Esophagus muscularis mucosa (tissue), 4 donors: Measurements from ENCODE around the gene BAZ2B. TPM values are rescaled to one million over a fixed set of nuclear protein-coding genes. Genes with fewer than 3 reads are reported as not detected.

Experiments used
- DNase-seq: peaks from one replicate; pipeline ENCODE4 v3.0.0-alpha.2; 2017; ENCODE audit errors: extremely low spot score
- H3K27ac ChIP-seq, 4 donors: fragments of 200-600 bp; sonication (generic); replicated peaks in 1 of 4; 1 replicate in 3 of 4; 2 replicates in 1 of 4; pipeline ENCODE4 v1.5.1; 2016 to 2019; ENCODE audit warnings: mild to moderate bottlenecking in 1 of 4
- H3K27me3 ChIP-seq, 4 donors: fragments of 200-600 bp; sonication (generic); one replicate each; pipeline versions ENCODE4 v1.5.1 to v1.6.0; 2016 to 2019
- H3K36me3 ChIP-seq, 4 donors: fragments of 200-600 bp; sonication (generic); one replicate each; pipeline ENCODE4 v1.5.1; 2016 to 2019
- H3K4me1 ChIP-seq, 4 donors: fragments of 200-600 bp; sonication (generic); one replicate each; pipeline ENCODE4 v1.5.1; 2016 to 2019
- H3K4me3 ChIP-seq, 4 donors: fragments of 200-600 bp; sonication (generic); 1 replicate in 2 of 4; 2 replicates in 2 of 4; pipeline ENCODE4 v1.5.1; 2016 to 2019; ENCODE audit warnings: mild to moderate bottlenecking in 4 of 4, moderate library complexity in 1 of 4
- H3K9me3 ChIP-seq, 4 donors: fragments of 200-600 bp; sonication (generic); 1 replicate in 3 of 4; 2 replicates in 1 of 4; pipeline ENCODE4 v1.5.1; 2016 to 2019
- CTCF ChIP-seq, 3 experiments: fragments of 200-600 bp in 2 of 3; fragments of 450-650 bp in 1 of 3; sonication (generic) in 2 of 3; IDR thresholded peaks; one replicate each; pipeline ENCODE4 v1.5.1; 2017 to 2019; ENCODE audit warnings: antibody characterized with exemption in 3 of 3, mild to moderate bottlenecking in 2 of 3, moderate library complexity in 1 of 3
- EP300 ChIP-seq: sonication (generic); formaldehyde crosslinking; IDR thresholded peaks from one replicate; pipeline ENCODE4 v1.6.1; 2017; ENCODE audit warnings: antibody characterized with exemption
- POLR2A ChIP-seq: fragments of 450-650 bp; IDR thresholded peaks from one replicate; pipeline ENCODE4 v1.6.1; 2017; ENCODE audit warnings: antibody characterized with exemption, moderate library complexity, mild to moderate bottlenecking, low read depth
- POLR2AphosphoS5 ChIP-seq, 2 donors: sonication (generic); formaldehyde crosslinking; IDR thresholded peaks; one replicate each; pipeline ENCODE4 v1.6.1; 2017; ENCODE audit warnings: antibody characterized with exemption in 2 of 2
- WGBS: methylation state at CpG from one replicate; pipeline ENCODE4 v1.1.5; 2018; 5-methylcytosine and 5-hydroxymethylcytosine counted together
- intact Hi-C: fragments of 100-400 bp; cut with DNase I; formaldehyde crosslinking; loops from one replicate; pipeline ENCODE4 v1.15.1; 2023
- total RNA-seq, 4 donors: library from RNA; depleted of rRNA; stranded (reverse); fragments of >200 nt; gene quantifications; one replicate each; pipeline versions ENCODE4 v1.1.0 to v1.2.1, GENCODE V29; 2016

BAZ2B gene
- total RNA-seq, 4 donors from 2014 or later = 76.3 to 97.2 (median 91.0) TPM

GRCh38 chr2:159573294-159573693, 43.1 kb downstream of the BAZ2B start:
- H3K36me3 ChIP-seq = no peaks in the 10 kb centered on the region
- H3K27ac ChIP-seq = no peak overlapping the region
- no peak for DNase-seq
- WGBS = 92% methylated on average over 4 of the region's 4 CpGs
- intact Hi-C loops = no loop called here
- no peak for TF ChIP-seq CTCF (IDR thresholded peaks at IDR 0.05)
- no peak for TF ChIP-seq POLR2A
- TF ChIP-seq POLR2AphosphoS5 (IDR thresholded peaks at IDR 0.05) = no peak
- TF ChIP-seq EP300 = no peak
- H3K4me3 ChIP-seq = no peak overlapping the region
- H3K27me3 ChIP-seq = no peaks in the 10 kb centered on the region
- H3K9me3 ChIP-seq = no peaks in the 10 kb centered on the region
- H3K4me1 ChIP-seq = peaks cover 0 to 6% (median 2%) of the 10 kb centered on the region in 4 donors

GRCh38 chr2:159572459-159572858, 43.9 kb downstream of the BAZ2B start:
- Histone ChIP-seq H3K36me3 (peaks cover 0 to 3% (median 0%) of the 10 kb centered on the region in 4 donors), H3K27ac (no peak overlapping the region), H3K27me3 (no peaks in the 10 kb centered on the region), H3K4me3 (no peak overlapping the region), H3K9me3 (no peaks in the 10 kb centered on the region), H3K4me1 (peaks cover 0 to 2% (median 0%) of the 10 kb centered on the region in 4 donors)
- intact Hi-C loops = no loop called here
- no peak for DNase-seq
- no peak for TF ChIP-seq CTCF (IDR thresholded peaks at IDR 0.05)
- no peak for TF ChIP-seq EP300
- no peak for TF ChIP-seq POLR2A
- TF ChIP-seq POLR2AphosphoS5 (IDR thresholded peaks at IDR 0.05) = no peak

GRCh38 chr2:159571540-159572260, 44.6 kb downstream of the BAZ2B start:
- intact Hi-C loops = no loop called here
- WGBS = 67% methylated on average over 3 of the region's 3 CpGs

GRCh38 chr2:159564081-159564480, 52.3 kb downstream of the BAZ2B start:
- Histone ChIP-seq H3K36me3 (peaks cover 0 to 7% (median 0%) of the 10 kb centered on the region in 4 donors), H3K27ac (no peak overlapping the region), H3K4me1 (peaks cover 0 to 3% (median under 1%) of the 10 kb centered on the region in 4 donors), H3K27me3 (no peaks in the 10 kb centered on the region), H3K4me3 (no peak overlapping the region), H3K9me3 (no peaks in the 10 kb centered on the region)
- intact Hi-C loops = no loop called here
- no peak for TF ChIP-seq POLR2AphosphoS5 (IDR thresholded peaks at IDR 0.05)
- TF ChIP-seq EP300 = no peak
- no peak for TF ChIP-seq CTCF (IDR thresholded peaks at IDR 0.05)
- no peak for TF ChIP-seq POLR2A
- no peak for DNase-seq

More at GRCh38 chr2:159571540-159572260, 44.6 kb downstream of the BAZ2B start:
- Histone ChIP-seq H3K27me3 (no peaks in the 10 kb centered on the region), H3K9me3 (no peaks in the 10 kb centered on the region), H3K4me3 (no peak overlapping the region), H3K27ac (no peak overlapping the region), H3K36me3 (peaks cover 0 to 7% (median 0%) of the 10 kb centered on the region in 4 donors), H3K4me1 (peaks cover 0 to 3% (median 0%) of the 10 kb centered on the region in 4 donors)
- no peak for TF ChIP-seq CTCF (IDR thresholded peaks at IDR 0.05)
- DNase-seq = no peak

GRCh38 chr2:159562248-159562647, 54.1 kb downstream of the BAZ2B start:
- intact Hi-C loops = no loop called here
- WGBS = 85% methylated on average over 2 of the region's 2 CpGs
- no peak for DNase-seq
- Histone ChIP-seq H3K27me3 (no peaks in the 10 kb centered on the region), H3K36me3 (peaks cover 0 to 2% (median 0%) of the 10 kb centered on the region in 4 donors), H3K4me3 (no peak overlapping the region), H3K4me1 (peaks cover 0 to 10% (median 8%) of the 10 kb centered on the region in 4 donors), H3K27ac (no peak overlapping the region), H3K9me3 (no peaks in the 10 kb centered on the region)
- TF ChIP-seq CTCF (IDR thresholded peaks at IDR 0.05) (no peak), EP300 (no peak), POLR2A (no peak)
